Left colon (tissue), 2 donors: ENCODE measurements around the gene NXF2B. TPM values are rescaled to one million over a fixed set of nuclear protein-coding genes. Genes with fewer than 3 reads are reported as not detected.
"Not testable (repeated sequence)": the region's sequence is repeated elsewhere in the genome, so short reads cannot be mapped to it uniquely, and the experiment has no call there.

Experiments used
- ATAC-seq: fragments of 200-7000 bp; cut with Tn5 transposase; one replicate; pipeline ENCODE4 v1.9.1; 2020; ENCODE audit warnings: mild to moderate bottlenecking, moderate library complexity
- DNase-seq, 2 donors: peaks; one replicate each; pipeline ENCODE4 v3.0.0-alpha.2; 2020
- intact Hi-C, 2 donors: fragments of 100-400 bp; cut with DNase I in 1 of 2; cut with micrococcal nuclease in 1 of 2; formaldehyde crosslinking; loops; one replicate each; pipeline versions ENCODE4 v1.11.2 to v1.14.0; 2022; cut with DNase I, micrococcal nuclease
- long read RNA-seq: library from polyadenylated mRNA; unstranded; transcript quantifications from one replicate; pipeline ENCODE4 v2.0.0, GENCODE V29; 2021
- total RNA-seq, 2 donors: library from RNA; stranded (reverse); fragmentation: NEBNext Ultra II Directional; extraction: Animal tissue kit (Norgen Biotek cat#: 25700); gene quantifications; one replicate each; pipeline ENCODE4 v1.2.1, GENCODE V29; 2021
- donor health status: DM: no; HTN: no; CAD: no.
- donor health status: DM: yes; HTN: yes; CAD: no.

Gene NXF2B, protein sequence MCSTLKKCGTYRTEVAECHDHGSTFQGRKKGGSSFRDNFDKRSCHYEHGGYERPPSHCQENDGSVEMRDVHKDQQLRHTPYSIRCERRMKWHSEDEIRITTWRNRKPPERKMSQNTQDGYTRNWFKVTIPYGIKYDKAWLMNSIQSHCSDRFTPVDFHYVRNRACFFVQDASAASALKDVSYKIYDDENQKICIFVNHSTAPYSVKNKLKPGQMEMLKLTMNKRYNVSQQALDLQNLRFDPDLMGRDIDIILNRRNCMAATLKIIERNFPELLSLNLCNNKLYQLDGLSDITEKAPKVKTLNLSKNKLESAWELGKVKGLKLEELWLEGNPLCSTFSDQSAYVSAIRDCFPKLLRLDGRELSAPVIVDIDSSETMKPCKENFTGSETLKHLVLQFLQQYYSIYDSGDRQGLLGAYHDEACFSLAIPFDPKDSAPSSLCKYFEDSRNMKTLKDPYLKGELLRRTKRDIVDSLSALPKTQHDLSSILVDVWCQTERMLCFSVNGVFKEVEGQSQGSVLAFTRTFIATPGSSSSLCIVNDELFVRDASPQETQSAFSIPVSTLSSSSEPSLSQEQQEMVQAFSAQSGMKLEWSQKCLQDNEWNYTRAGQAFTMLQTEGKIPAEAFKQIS
- not detected for total RNA-seq
- long read RNA-seq, result 0 reads

DNA sequence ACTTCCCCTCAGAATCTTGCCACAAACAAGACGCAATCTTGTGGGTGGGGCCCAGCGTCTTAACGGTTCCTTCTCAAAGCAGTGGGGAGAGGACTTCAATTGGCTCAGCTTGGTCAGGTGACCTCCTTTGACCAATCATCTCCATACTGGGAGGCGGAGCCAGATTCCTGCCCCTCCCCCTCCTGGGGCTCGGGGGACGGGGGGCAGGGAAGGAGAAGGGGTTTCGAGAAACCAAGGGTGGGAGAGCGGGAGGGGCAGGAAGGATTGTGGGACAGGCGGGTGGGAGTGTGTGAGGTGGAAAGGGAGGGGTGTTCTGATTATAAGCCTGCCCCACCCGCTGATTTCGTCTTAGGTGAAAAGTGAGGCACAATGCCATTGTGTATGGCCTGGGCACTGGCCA lies at the start of gene NXF2B:
NXF2B (minus strand) TSS at position 101 of the 400 bp plus-strand sequence. CDS start 59,972 bp downstream, outside the sequence.
- intact Hi-C loops, DNase-seq, ATAC-seq: not testable (repeated sequence)

GRCh38 chrX:102478765-102479164 lies 39.0 kb upstream of the NXF2B start:
- DNase-seq, intact Hi-C loops, ATAC-seq: not testable (repeated sequence)

- intact Hi-C loops, ATAC-seq, DNase-seq: not testable (repeated sequence)
These were observed 32.0 kb upstream of the NXF2B start, which contains the start of gene TCP11X2 for GRCh38 chrX:102471762-102472220. TCP11X2 (minus strand) TSS chrX:102471812.

DNA sequence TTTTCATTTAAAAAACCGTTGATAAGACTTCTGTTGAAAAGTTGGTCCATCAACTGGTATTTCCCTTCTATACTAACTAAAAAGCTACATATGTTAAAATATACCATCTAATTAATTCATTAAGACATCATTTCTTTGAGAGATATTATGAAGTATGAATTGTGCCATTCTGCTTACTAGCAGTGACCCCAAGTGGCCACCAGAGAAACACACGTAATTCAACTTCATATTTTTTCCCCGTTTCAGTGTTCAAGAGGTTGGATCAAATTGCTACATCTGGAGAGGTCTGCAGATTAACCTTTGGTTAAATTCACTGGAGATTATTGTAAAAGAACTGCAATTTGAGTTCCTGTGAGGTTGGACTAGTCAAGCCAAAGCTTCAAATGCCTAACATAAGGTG lies 30.4 kb upstream of the NXF2B start:
- DNase-seq, intact Hi-C loops, ATAC-seq: not testable (repeated sequence)

- DNase-seq, ATAC-seq, intact Hi-C loops: not testable (repeated sequence)
These were observed 18.8 kb upstream of the NXF2B start for GRCh38 chrX:102458615-102459014.

DNA sequence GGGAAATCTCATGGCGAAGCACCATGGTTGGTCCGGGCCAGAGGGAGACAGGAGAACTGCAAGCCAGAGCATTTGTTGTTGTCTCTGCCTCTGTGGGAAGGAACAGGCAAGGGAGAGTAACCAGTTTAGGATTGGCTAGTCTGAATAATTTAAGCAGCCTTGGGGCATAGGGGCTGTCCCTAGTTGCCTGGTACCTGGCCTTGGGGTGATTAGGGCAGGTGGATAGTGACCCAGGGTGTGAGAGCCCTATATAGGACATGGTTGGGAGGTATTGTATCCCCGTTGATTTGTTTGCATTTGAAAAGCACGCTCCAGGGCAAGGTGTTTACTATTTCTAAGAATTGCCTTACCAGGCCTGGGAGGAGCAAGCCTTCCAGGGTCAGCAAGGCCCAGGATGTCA lies 25.3 kb downstream of the NXF2B start:
- ATAC-seq, intact Hi-C loops, DNase-seq: not testable (repeated sequence)

- intact Hi-C loops, result no loop called here
- ATAC-seq, result peak; percentile 35
- DNase-seq, result peak; percentile 27 to 83
These were observed 93.9 kb downstream of the NXF2B start for GRCh38 chrX:102345916-102346315.

- intact Hi-C loops, result no loop called here
- no peak for ATAC-seq
- no peak for DNase-seq
These were observed 97.9 kb downstream of the NXF2B start for GRCh38 chrX:102341867-102342266.

GRCh38 chrX:102339312-102340298 lies 100.2 kb downstream of the NXF2B start:
- intact Hi-C loops, result no loop called here
- DNase-seq (no peak), ATAC-seq (no peak)

DNA sequence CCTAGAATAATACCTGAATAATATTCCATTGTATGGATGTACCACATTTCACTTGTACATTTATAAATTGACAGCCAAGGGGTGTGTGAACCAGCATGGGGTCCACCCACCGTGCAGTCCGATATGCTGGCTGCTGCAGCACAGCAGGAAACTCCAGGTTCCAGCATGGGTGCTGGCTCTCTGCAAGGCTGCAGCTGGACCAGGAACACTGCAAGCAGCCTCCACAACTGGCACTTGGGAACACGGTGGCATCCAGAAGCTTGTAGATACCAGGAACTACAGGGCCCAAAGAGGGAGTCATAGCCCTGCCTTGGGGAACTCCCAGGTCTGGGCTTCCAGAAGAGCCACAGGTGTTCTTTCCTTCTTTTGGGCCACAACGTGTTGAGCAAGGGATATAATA lies 101.6 kb downstream of the NXF2B start:
- no peak for DNase-seq

More for the DNA sequence above, 101.6 kb downstream of the NXF2B start:
- ATAC-seq, result no peak
- intact Hi-C loops, result no loop called here

Other genes with a start within 250 kb of the NXF2B start
- not detected for gene TCP11X1, start 224.7 kb downstream of the NXF2B start, total RNA-seq
- gene NXF2, start 192.8 kb downstream of the NXF2B start, total RNA-seq, result not detected
- gene TCP11X2, start 31.8 kb upstream of the NXF2B start, total RNA-seq, result not detected
- gene TMSB15A, start 76.7 kb upstream of the NXF2B start, total RNA-seq, result under 1 TPM; 0.42 to 0.46 TPM
- 10 to 100 TPM in 1 of 2 donors, 1 to 10 TPM in 1; 9.6 to 12.1 TPM for gene ARMCX5, start 159.5 kb upstream of the NXF2B start, total RNA-seq
- gene GPRASP1, start 211.5 kb upstream of the NXF2B start, total RNA-seq, result 1 to 10 TPM; 2.5 to 5.0 TPM